ENCODE results near the gene TMED10. TPM values are rescaled to one million over a fixed set of nuclear protein-coding genes. Genes with fewer than 3 reads are reported as not detected.

The TMED10 gene
- total RNA-seq, 1 donor from 2014 or later: 220 TPM

- H3K4me3 ChIP-seq: no peak overlapping the region
- Mint-ChIP-seq H3K4me1 (no peaks in the 10 kb centered on the region), H3K36me3 (no peaks in the 10 kb centered on the region), H3K4me3 (no peak overlapping the region), H3K9me3 (no peaks in the 10 kb centered on the region), H3K27ac (no peak overlapping the region), H3K27me3 (ENCODE audit: insufficient read depth, low read depth) (peaks cover 4% of the 10 kb centered on the region)
- peak overlapping the region; percentile 42 for H2AFZ ChIP-seq (replicated peaks)
- no peaks in the 10 kb centered on the region for H3K4me1 ChIP-seq
- no peak overlapping the region for H3K4me2 ChIP-seq
- no peaks in the 10 kb centered on the region for H3K79me2 ChIP-seq (ENCODE audit: low read depth)
- no peak overlapping the region for H3K9ac ChIP-seq
- no peaks in the 10 kb centered on the region for H3K36me3 ChIP-seq
- H4K20me1 ChIP-seq (ENCODE audit: low read depth): no peaks in the 10 kb centered on the region
- no peaks in the 10 kb centered on the region for H3F3A ChIP-seq (ENCODE audit: low read depth)
- no peaks in the 10 kb centered on the region for H3K9me3 ChIP-seq (ENCODE audit: low read depth)
- no peak overlapping the region for H3K27ac ChIP-seq
- H3K27me3 ChIP-seq: no peaks in the 10 kb centered on the region
- DNase-seq (ENCODE audit: low spot score): no peak
- TF ChIP-seq CTCF (IDR thresholded peaks at IDR 0.05): no peak
- no peak for TF ChIP-seq EZH2phosphoT487 (IDR thresholded peaks at IDR 0.05)
- TF ChIP-seq EZH2 (IDR thresholded peaks at IDR 0.05): no peak
Measured at GRCh38 chr14:75213172-75213571, 36.8 kb upstream of the TMED10 start.

- Mint-ChIP-seq H3K27me3 (ENCODE audit: insufficient read depth, low read depth) (no peaks in the 10 kb centered on the region), H3K27ac (no peak overlapping the region), H3K36me3 (no peaks in the 10 kb centered on the region), H3K4me3 (no peak overlapping the region), H3K9me3 (no peaks in the 10 kb centered on the region), H3K4me1 (no peaks in the 10 kb centered on the region)
- H3F3A ChIP-seq (ENCODE audit: low read depth): no peaks in the 10 kb centered on the region
- H3K27ac ChIP-seq: no peak overlapping the region
- DNase-seq (ENCODE audit: low spot score): no peak
- H3K27me3 ChIP-seq: no peaks in the 10 kb centered on the region
- H3K4me3 ChIP-seq: no peak overlapping the region
- H3K4me1 ChIP-seq: no peaks in the 10 kb centered on the region
- no peak overlapping the region for H3K9ac ChIP-seq
- no peaks in the 10 kb centered on the region for H4K20me1 ChIP-seq (ENCODE audit: low read depth)
- TF ChIP-seq CTCF (IDR thresholded peaks at IDR 0.05) (no peak), EZH2phosphoT487 (IDR thresholded peaks at IDR 0.05) (no peak), EZH2 (IDR thresholded peaks at IDR 0.05) (no peak)
- H3K9me3 ChIP-seq (ENCODE audit: low read depth): no peaks in the 10 kb centered on the region
- no peak overlapping the region for H2AFZ ChIP-seq (replicated peaks)
- no peak overlapping the region for H3K4me2 ChIP-seq
- no peaks in the 10 kb centered on the region for H3K79me2 ChIP-seq (ENCODE audit: low read depth)
- no peaks in the 10 kb centered on the region for H3K36me3 ChIP-seq
Measured at GRCh38 chr14:75208843-75209242, 32.4 kb upstream of the TMED10 start.

- H4K20me1 ChIP-seq (ENCODE audit: low read depth): no peaks in the 10 kb centered on the region
- H3K9me3 ChIP-seq (ENCODE audit: low read depth): no peaks in the 10 kb centered on the region
- Mint-ChIP-seq H3K4me1 (no peaks in the 10 kb centered on the region), H3K4me3 (no peak overlapping the region), H3K9me3 (no peaks in the 10 kb centered on the region), H3K27ac (no peak overlapping the region), H3K36me3 (no peaks in the 10 kb centered on the region), H3K27me3 (ENCODE audit: insufficient read depth, low read depth) (no peaks in the 10 kb centered on the region)
- no peak for TF ChIP-seq EZH2phosphoT487 (IDR thresholded peaks at IDR 0.05)
- no peak for TF ChIP-seq EZH2 (IDR thresholded peaks at IDR 0.05)
- no peak for TF ChIP-seq CTCF (IDR thresholded peaks at IDR 0.05)
- no peaks in the 10 kb centered on the region for H3F3A ChIP-seq (ENCODE audit: low read depth)
- no peaks in the 10 kb centered on the region for H3K27me3 ChIP-seq
- H3K4me2 ChIP-seq: no peak overlapping the region
- no peaks in the 10 kb centered on the region for H3K4me1 ChIP-seq
- H3K9ac ChIP-seq: no peak overlapping the region
- no peak overlapping the region for H3K27ac ChIP-seq
- no peak for DNase-seq (ENCODE audit: low spot score)
- H2AFZ ChIP-seq (replicated peaks): no peak overlapping the region
- no peak overlapping the region for H3K4me3 ChIP-seq
- H3K79me2 ChIP-seq (ENCODE audit: low read depth): no peaks in the 10 kb centered on the region
- no peaks in the 10 kb centered on the region for H3K36me3 ChIP-seq
Measured at GRCh38 chr14:75206190-75206589, 29.8 kb upstream of the TMED10 start.

Data from neural progenitor cell (in vitro differentiated cells).